H1 (cell line): ENCODE results near the gene SECTM1. TPM values are rescaled to one million over a fixed set of nuclear protein-coding genes. Genes with fewer than 3 reads are reported as not detected.

Experiments
- CTCF ChIA-PET: fragments of 300-600 bp; sonication (Branson Sonifier 250); formaldehyde crosslinking; loops from one replicate; lab custom pipeline; 2021; ENCODE audit not compliant: partially characterized antibody; lab: Charles Lee
- POLR2A ChIA-PET: fragments of 300-600 bp; sonication (Branson Sonifier 250); formaldehyde crosslinking; loops from one replicate; lab custom pipeline; 2021; ENCODE audit warnings: inconsistent platforms; ENCODE audit not compliant: partially characterized antibody; lab: Charles Lee
- DNase-seq, 2 experiments: peaks; one replicate each; pipeline versions ENCODE4 v3.0.0 to v3.0.0-alpha.2; 2010 to 2022; ENCODE audit warnings: low spot score in 2 of 2, low read depth in 1 of 2, mixed read lengths in 1 of 2
- FAIRE-seq: peaks from 2 replicates; lab custom pipeline; 2011; peaks lifted over from hg19 to GRCh38; lab: Jason Lieb, UNC
- H2AFZ ChIP-seq: 2 replicates; pipeline ENCODE4 v1.8.1; 2012; ENCODE audit warnings: low read length, inconsistent platforms
- H2AK5ac ChIP-seq: 2 replicates; pipeline ENCODE4 v1.6.1; 2013; ENCODE audit warnings: low read depth, low read length
- H2BK120ac ChIP-seq: replicated peaks from 2 replicates; pipeline ENCODE3; 2013; ENCODE audit warnings: low read depth, low read length, inconsistent platforms
- H2BK12ac ChIP-seq: 2 replicates; pipeline ENCODE4 v1.6.1; 2013; ENCODE audit warnings: low read depth, low read length
- H2BK15ac ChIP-seq: 2 replicates; pipeline ENCODE4 v1.6.1; 2013; ENCODE audit warnings: low read length
- H2BK20ac ChIP-seq: 2 replicates; pipeline ENCODE4 v1.6.1; 2013; ENCODE audit warnings: low read length
- H2BK5ac ChIP-seq: 2 replicates; pipeline ENCODE4 v1.6.1; 2013; ENCODE audit warnings: low read depth, low read length
- H3K14ac ChIP-seq: 2 replicates; pipeline ENCODE4 v1.6.1; 2013; ENCODE audit warnings: inconsistent platforms; ENCODE audit not compliant: insufficient read length
- H3K18ac ChIP-seq: 2 replicates; pipeline ENCODE4 v1.6.1; 2013; ENCODE audit warnings: low read length; ENCODE audit errors: extremely low read depth
- H3K23ac ChIP-seq: 2 replicates; pipeline ENCODE4 v1.6.1; 2013; ENCODE audit warnings: inconsistent platforms; ENCODE audit not compliant: insufficient read length
- H3K23me2 ChIP-seq: 2 replicates; pipeline ENCODE4 v1.6.1; 2013; ENCODE audit warnings: low read depth, low read length
- H3K27ac ChIP-seq: 2 replicates; pipeline ENCODE4 v1.6.1; 2011; ENCODE audit warnings: low read depth, low read length, inconsistent platforms
- H3K27me3 ChIP-seq, 4 experiments: replicated peaks in 1 of 4; 1 replicate in 1 of 4; 2 replicates in 3 of 4; pipeline versions ENCODE4 v1.6.1 to v1.8.1; 2011 to 2013; ENCODE audit warnings: low read length in 3 of 4, mild to moderate bottlenecking in 3 of 4, inconsistent platforms in 2 of 4, mixed read lengths in 2 of 4, moderate library complexity in 1 of 4; ENCODE audit not compliant: control insufficient read depth in 3 of 4, insufficient read depth in 3 of 4; ENCODE audit errors: extremely low read depth in 1 of 4
- H3K36me3 ChIP-seq, 4 experiments: 2 replicates each; pipeline versions ENCODE4 v1.6.1 to v1.8.1; 2011 to 2013; ENCODE audit warnings: mild to moderate bottlenecking in 4 of 4, low read length in 3 of 4, moderate library complexity in 2 of 4, control low read depth in 1 of 4, inconsistent platforms in 1 of 4; ENCODE audit not compliant: insufficient read depth in 4 of 4, control insufficient read depth in 2 of 4
- H3K4ac ChIP-seq: replicated peaks from 2 replicates; pipeline ENCODE3; 2013; ENCODE audit warnings: low read length, low read depth, mixed read lengths, inconsistent platforms; ENCODE audit not compliant: insufficient read length
- H3K4me1 ChIP-seq, 4 experiments: replicated peaks in 1 of 4; 1 replicate in 1 of 4; 2 replicates in 3 of 4; pipeline versions ENCODE4 v1.6.1 to v1.8.1; 2011 to 2013; ENCODE audit warnings: low read length in 3 of 4, inconsistent platforms in 2 of 4, mixed read lengths in 1 of 4; ENCODE audit not compliant: insufficient read depth in 4 of 4, control insufficient read depth in 3 of 4
- H3K4me2 ChIP-seq, 2 experiments: 2 replicates each; pipeline versions ENCODE4 v1.6.1 to v1.8.1; 2011 to 2013; ENCODE audit warnings: low read depth in 2 of 2, low read length in 2 of 2, control low read depth in 1 of 2, inconsistent platforms in 1 of 2, mild to moderate bottlenecking in 1 of 2; ENCODE audit not compliant: insufficient read depth in 1 of 2
- H3K4me3 ChIP-seq, 4 experiments: fragments of 200-600, 300-600 bp in 1 of 4; sonication (generic), shearing (Covaris generic), sonication (Bioruptor Twin) in 1 of 4; 2 replicates each; pipeline versions ENCODE4 v1.5.1 to v1.8.1; 2011 to 2016; ENCODE audit warnings: low read length in 4 of 4, low read depth in 3 of 4, control low read depth in 2 of 4, inconsistent platforms in 2 of 4, mild to moderate bottlenecking in 2 of 4, mixed read lengths in 1 of 4, moderate library complexity in 1 of 4; ENCODE audit not compliant: insufficient read depth in 2 of 4; ENCODE audit errors: extremely low read depth in 1 of 4
- H3K56ac ChIP-seq: replicated peaks from 2 replicates; pipeline ENCODE3; 2013; ENCODE audit warnings: low read depth, mild to moderate bottlenecking, mixed read lengths, low read length, inconsistent platforms; ENCODE audit not compliant: insufficient read length
- H3K79me1 ChIP-seq: 2 replicates; pipeline ENCODE4 v1.6.1; 2013; ENCODE audit warnings: low read depth, low read length, control low read depth
- H3K79me2 ChIP-seq, 2 experiments: 2 replicates each; pipeline versions ENCODE4 v1.6.1 to v1.8.1; 2012 to 2013; ENCODE audit warnings: low read length in 2 of 2, mild to moderate bottlenecking in 2 of 2, inconsistent platforms in 1 of 2; ENCODE audit not compliant: insufficient read depth in 2 of 2, control insufficient read depth in 1 of 2
- H3K9ac ChIP-seq, 4 experiments: replicated peaks in 1 of 4; 1 replicate in 1 of 4; 2 replicates in 3 of 4; pipeline versions ENCODE4 v1.6.1 to v1.8.1; 2011 to 2013; ENCODE audit warnings: low read depth in 3 of 4, low read length in 3 of 4, control low read depth in 2 of 4, mild to moderate bottlenecking in 2 of 4, moderate library complexity in 2 of 4, inconsistent platforms in 1 of 4; ENCODE audit errors: extremely low read depth in 1 of 4
- H3K9me3 ChIP-seq, 2 experiments: 2 replicates each; pipeline versions ENCODE4 v1.6.1 to v1.8.1; 2012 to 2013; ENCODE audit warnings: mild to moderate bottlenecking in 2 of 2, moderate library complexity in 2 of 2, control low read depth in 1 of 2, inconsistent platforms in 1 of 2, low read depth in 1 of 2, low read length in 1 of 2, mixed read lengths in 1 of 2; ENCODE audit not compliant: insufficient read depth in 2 of 2
- H4K20me1 ChIP-seq, 2 experiments: replicated peaks in 1 of 2; 2 replicates each; pipeline versions ENCODE3 to v1.8.1; 2011 to 2013; ENCODE audit warnings: inconsistent platforms in 2 of 2, low read length in 2 of 2, mild to moderate bottlenecking in 1 of 2; ENCODE audit not compliant: insufficient read depth in 2 of 2, control insufficient read depth in 1 of 2
- H4K5ac ChIP-seq: 2 replicates; pipeline ENCODE4 v1.6.1; 2013; ENCODE audit warnings: low read length, low read depth, mixed read lengths, inconsistent platforms; ENCODE audit not compliant: insufficient read length
- H4K8ac ChIP-seq: 2 replicates; pipeline ENCODE4 v1.8.0; 2013; ENCODE audit warnings: mild to moderate bottlenecking, moderate library complexity, low read length, inconsistent platforms; ENCODE audit not compliant: insufficient read depth; ENCODE audit errors: extremely low read depth
- H4K91ac ChIP-seq: replicated peaks from 2 replicates; pipeline ENCODE3; 2013; ENCODE audit warnings: low read length, mixed read lengths, inconsistent platforms; ENCODE audit not compliant: insufficient read length
- BACH1 ChIP-seq: IDR thresholded peaks from 2 replicates; pipeline ENCODE4 v1.6.1; 2012; ENCODE audit warnings: low read length, improper control_type of control experiment
- CEBPB ChIP-seq: IDR thresholded peaks from 2 replicates; pipeline ENCODE4 v1.6.1; 2012; ENCODE audit warnings: low read depth, low read length
- JUND ChIP-seq: IDR thresholded peaks from 2 replicates; pipeline ENCODE4 v1.6.1; 2011; ENCODE audit warnings: mild to moderate bottlenecking, improper control_type of control experiment, low read length
- KDM5A ChIP-seq: fragments of 200-600 bp; IDR thresholded peaks from 2 replicates; pipeline ENCODE4 v1.7.1; 2012; ENCODE audit warnings: mild to moderate bottlenecking, low read length, inconsistent platforms, mixed read lengths
- SUZ12 ChIP-seq: fragments of 200-600 bp; sonication (generic); IDR thresholded peaks from 2 replicates; pipeline ENCODE4 v1.6.1; 2012; ENCODE audit warnings: mild to moderate bottlenecking, inconsistent platforms, low read length, moderate library complexity, mixed read lengths
- TAF7 ChIP-seq: optimal IDR thresholded peaks from 2 replicates; pipeline ENCODE3; 2011; ENCODE audit warnings: low read depth, mild to moderate bottlenecking, inconsistent platforms, low read length, moderate library complexity, borderline replicate concordance
- TCF12 ChIP-seq: IDR thresholded peaks from 2 replicates; pipeline ENCODE4 v1.6.1; 2011; ENCODE audit warnings: low read depth, mild to moderate bottlenecking, low read length
- ZNF274 ChIP-seq: IDR thresholded peaks from 2 replicates; pipeline ENCODE4 v1.7.0; 2012; ENCODE audit warnings: low read length, borderline replicate concordance; ENCODE audit errors: extremely low read depth
- WGBS, 2 experiments: shearing (Covaris generic) in 1 of 2; methylation state at CpG; one replicate each; pipeline versions ENCODE4 v1.1.6 to v1.1.7; 2013 to 2015; ENCODE audit warnings: low lambda C conversion rate in 2 of 2, mixed read lengths in 2 of 2, inconsistent platforms in 1 of 2, low coverage in 1 of 2, missing lambda C conversion rate in 1 of 2; ENCODE audit not compliant: insufficient replicate concordance in 2 of 2, insufficient coverage in 1 of 2, insufficient read length in 1 of 2; ENCODE audit errors: extremely low coverage in 1 of 2, missing lambda C conversion rate in 1 of 2; 5-methylcytosine and 5-hydroxymethylcytosine counted together
- long read RNA-seq, 2 experiments: library from RNA in 1 of 2; library from capped mRNA in 1 of 2; stranded (forward); transcript quantifications; one replicate each; pipeline ENCODE4 v2.0.0, GENCODE V29; 2021; ENCODE audit warnings: inconsistent platforms in 1 of 2
- polyA minus RNA-seq, 3 experiments: library from RNA; depleted of rRNA, polyadenylated mRNA; stranded (reverse); fragments of >200 nt; gene quantifications; 1 replicate in 2 of 3; 2 replicates in 1 of 3; pipeline ENCODE4 v1.2.3, GENCODE V29; 2011
- polyA plus RNA-seq, 7 experiments: library from polyadenylated mRNA; depleted of rRNA in 3 of 7; stranded (reverse) in 5 of 7; unstranded in 2 of 7; fragments of >200 nt in 5 of 7; fragments of 200-250 nt in 2 of 7; gene quantifications; 1 replicate in 5 of 7; 2 replicates in 1 of 7; 4 replicates in 1 of 7; pipeline versions ENCODE4 v1.2.1 to v1.2.3, GENCODE V29; 2011 to 2013; ENCODE audit warnings: missing spikeins in 2 of 7, mixed read lengths in 2 of 7
- total RNA-seq: library from RNA; stranded (reverse); fragmentation: NEBNext Ultra II Directional; extraction: Animal tissue kit (Norgen Biotek cat#: 25700); gene quantifications from 2 replicates; pipeline ENCODE4 v1.2.1, GENCODE V29; 2021

Gene SECTM1
- total RNA-seq = 0.20 and 0.57 TPM in 2 replicates
- 0.46 and 0.65 TPM in 2 replicates for polyA plus RNA-seq (2011; rRNA removed)
- 0.69 TPM for polyA plus RNA-seq (2011; cell fraction: cytosol; rRNA removed)
- 0.36 TPM for polyA plus RNA-seq (2011; cell fraction: nucleus; rRNA removed)
- 0.42 to 0.99 TPM (median 0.48 TPM) in 3 of 4 replicates, not detected in the other for polyA plus RNA-seq (2012, experiment 1 of 2)
- 0.29 TPM for polyA plus RNA-seq (2012, experiment 2 of 2)
- 0.14 TPM for polyA plus RNA-seq (2013, experiment 1 of 2)
- 0.20 TPM for polyA plus RNA-seq (2013, experiment 2 of 2)
- polyA minus RNA-seq (2011; rRNA and poly(A)+ RNA removed) = 0.35 and 0.68 TPM in 2 replicates
- not detected for polyA minus RNA-seq (2011; cell fraction: cytosol; rRNA and poly(A)+ RNA removed)
- polyA minus RNA-seq (2011; cell fraction: nucleus; rRNA and poly(A)+ RNA removed) = not detected
- long read RNA-seq, experiment 1, partial matches to known transcripts = 1 of 1 reads
- long read RNA-seq, experiment 1, other reads (novel, unspliced or antisense) = 0 of 1 reads
- long read RNA-seq, experiment 2 = 0 reads

- Histone ChIP-seq H3K79me1 (no peaks in the 10 kb centered on the region), H3K4me2 (peak within 1 kb of the TSS; percentile 69 to 76), H4K8ac (peak within 1 kb of the TSS; percentile 71; the same call in 1 of the 2 replicates), H3K36me3 (no peaks in the 10 kb centered on the region), H3K9ac (no peak within 1 kb of the TSS; a peak in 1 of 7 replicates), H3K27ac (no peak within 1 kb of the TSS), H3K23me2 (peaks cover 8% of the 10 kb centered on the region), H2BK15ac (peak within 1 kb of the TSS; percentile 100; the same call in 1 of the 2 replicates), H2BK12ac (peak within 1 kb of the TSS; percentile 95; the same call in 1 of the 2 replicates), H3K4me1 (peaks cover 0 to 19% (median 10%) of the 10 kb centered on the region in 4 experiments; a peak in 6 of 7 replicates), H4K20me1 (no peaks in the 10 kb centered on the region), H3K4me3 (peak within 1 kb of the TSS; percentile 7 to 58 (median 32); a peak in 7 of 8 replicates), H3K18ac (peak within 1 kb of the TSS; percentile 96), H3K4ac (peak within 1 kb of the TSS; percentile 81), H2AK5ac (no peak within 1 kb of the TSS), H3K9me3 (no peaks in the 10 kb centered on the region), H4K91ac (peak within 1 kb of the TSS; percentile 93), H3K27me3 (peaks cover 28 to 59% (median 54%) of the 10 kb centered on the region in 4 experiments), H3K23ac (no peak within 1 kb of the TSS), H4K5ac (no peak within 1 kb of the TSS), H3K56ac (no peak within 1 kb of the TSS), H3K79me2 (no peaks in the 10 kb centered on the region), H3K14ac (no peak within 1 kb of the TSS), H2BK120ac (no peak within 1 kb of the TSS), H2AFZ (no peak within 1 kb of the TSS), H2BK5ac (0 out of 2 replicates have a peak within 1 kb of the TSS, but pooled peaks have one; percentile 60), H2BK20ac (0 out of 2 replicates have a peak within 1 kb of the TSS, but pooled peaks have one; percentile 61)
- POLR2A ChIA-PET = interaction anchor here (0.7 to 1.5 kb wide), 8 partner anchors 10 to 59 kb away, joined by 3 to 5 read pairs (median 3); no protein-coding TSS in a partner anchor
- DNase-seq = no peak
- no peak for FAIRE-seq
- 9% methylated on average over 48 of the region's 90 CpGs; no CpG with 5 or more reads in 1 of the 2 experiments for WGBS, 2 experiments
- CTCF ChIA-PET = interaction anchor here (0.5 to 2.6 kb wide), 10 partner anchors 10 to 99 kb away, joined by 3 to 11 read pairs (median 3); partner anchors contain the start of gene CD7
- TF ChIP-seq JUND (no peak), ZNF274 (no peak), TCF12 (no peak), CEBPB (no peak), BACH1 (peak; percentile 51; the same call in 1 of the 2 replicates), TAF7 (no peak), SUZ12 (peak; percentile 62; the same call in 1 of the 2 replicates), KDM5A (no peak)
Measured at GRCh38 chr17:82333279-82334171, at the start of gene SECTM1. TSS of gene SECTM1 (minus strand) at chr17:82333766. CDS start at chr17:82327240, 6,526 bp downstream.
